Skeletal muscle tissue (tissue), 4 donors: ENCODE measurements around the gene WIZ. TPM values are rescaled to one million over a fixed set of nuclear protein-coding genes. Genes with fewer than 3 reads are reported as not detected.

ENCODE experiments used
- H3K27ac ChIP-seq: one replicate; pipeline ENCODE4 v1.7.0; 2013; ENCODE audit warnings: mild to moderate bottlenecking, low read depth, low read length, inconsistent platforms
- H3K27me3 ChIP-seq, 3 donors: one replicate each; pipeline ENCODE4 v1.7.0; 2013; ENCODE audit warnings: low read length in 3 of 3; ENCODE audit not compliant: control insufficient read depth in 3 of 3, insufficient read depth in 3 of 3
- H3K36me3 ChIP-seq, 3 donors: one replicate each; pipeline ENCODE4 v1.7.0; 2013; ENCODE audit warnings: low read length in 3 of 3; ENCODE audit not compliant: control insufficient read depth in 3 of 3, insufficient read depth in 3 of 3
- H3K4me1 ChIP-seq, 3 donors: one replicate each; pipeline ENCODE4 v1.7.0; 2013; ENCODE audit warnings: low read length in 3 of 3, mild to moderate bottlenecking in 3 of 3; ENCODE audit not compliant: control insufficient read depth in 3 of 3, insufficient read depth in 3 of 3
- H3K4me3 ChIP-seq, 3 donors: one replicate each; pipeline ENCODE4 v1.7.0; 2013; ENCODE audit warnings: low read length in 3 of 3
- H3K9ac ChIP-seq, 3 donors: one replicate each; pipeline ENCODE4 v1.7.0; 2013; ENCODE audit warnings: low read length in 3 of 3, mild to moderate bottlenecking in 3 of 3, moderate library complexity in 2 of 3, low read depth in 1 of 3
- H3K9me3 ChIP-seq, 3 donors: one replicate each; pipeline ENCODE4 v1.7.0; 2013; ENCODE audit warnings: low read length in 3 of 3; ENCODE audit not compliant: control insufficient read depth in 3 of 3
- total RNA-seq: library from RNA; depleted of rRNA; stranded (reverse); fragments of >200 nt; gene quantifications from one replicate; pipeline ENCODE4 v1.2.3, GENCODE V29; 2014
- donor health status: Osteomylitis.

Gene WIZ
- total RNA-seq, 1 donor from 2014 or later, result 3.7 TPM

- Histone ChIP-seq H3K27ac (peak overlapping the region; percentile 79), H3K9ac (peak overlapping the region in 2 of 3 donors; percentile 26 to 33), H3K9me3 (no peaks in the 10 kb centered on the region), H3K27me3 (no peaks in the 10 kb centered on the region), H3K4me1 (peaks cover 66 to 75% (median 67%) of the 10 kb centered on the region in 3 donors), H3K4me3 (no peak overlapping the region), H3K36me3 (peaks cover 36 to 43% (median 40%) of the 10 kb centered on the region in 3 donors)
Measured at GRCh38 chr19:15404780-15405211, 45.0 kb downstream of the WIZ start.

GRCh38 chr19:15404097-15404779, 45.5 kb downstream of the WIZ start:
- Histone ChIP-seq H3K4me3 (peak overlapping the region; percentile 3 to 13 (median 7)), H3K9ac (peak overlapping the region; percentile 26 to 66 (median 33)), H3K36me3 (peaks cover 37 to 43% (median 42%) of the 10 kb centered on the region in 3 donors), H3K27ac (peak overlapping the region; percentile 79), H3K9me3 (no peaks in the 10 kb centered on the region), H3K27me3 (no peaks in the 10 kb centered on the region), H3K4me1 (peaks cover 64 to 75% (median 68%) of the 10 kb centered on the region in 3 donors)

- H3K9ac ChIP-seq, result peak overlapping the region; percentile 2 to 66 (median 26)
- no peaks in the 10 kb centered on the region for H3K9me3 ChIP-seq
- peak overlapping the region; percentile 79 for H3K27ac ChIP-seq
- peaks cover 64 to 82% (median 71%) of the 10 kb centered on the region in 3 donors for H3K4me1 ChIP-seq
- H3K36me3 ChIP-seq, result peaks cover 47 to 53% (median 49%) of the 10 kb centered on the region in 3 donors
- H3K4me3 ChIP-seq, result peak overlapping the region; percentile 1 to 35 (median 3)
- no peaks in the 10 kb centered on the region for H3K27me3 ChIP-seq
Measured at GRCh38 chr19:15403151-15403531, 46.6 kb downstream of the WIZ start.

- peak overlapping the region; percentile 2 to 43 (median 26) for H3K9ac ChIP-seq
- H3K36me3 ChIP-seq, result peaks cover 52 to 58% (median 55%) of the 10 kb centered on the region in 3 donors
- peak overlapping the region; percentile 79 for H3K27ac ChIP-seq
- H3K4me3 ChIP-seq, result peak overlapping the region in 1 of 3 donors; percentile 35
- peaks cover 64 to 87% (median 71%) of the 10 kb centered on the region in 3 donors for H3K4me1 ChIP-seq
- no peaks in the 10 kb centered on the region for H3K27me3 ChIP-seq
- H3K9me3 ChIP-seq, result no peaks in the 10 kb centered on the region
Measured at GRCh38 chr19:15402411-15403150, 47.2 kb downstream of the WIZ start.

GRCh38 chr19:15401397-15401710, 48.4 kb downstream of the WIZ start:
- Histone ChIP-seq H3K36me3 (peaks cover 65 to 71% (median 67%) of the 10 kb centered on the region in 3 donors), H3K27me3 (no peaks in the 10 kb centered on the region), H3K9ac (peak overlapping the region in 1 of 3 donors; percentile 26), H3K4me1 (peaks cover 57 to 88% (median 63%) of the 10 kb centered on the region in 3 donors), H3K9me3 (no peaks in the 10 kb centered on the region), H3K4me3 (no peak overlapping the region), H3K27ac (peak overlapping the region; percentile 79)

- no peak overlapping the region for H3K27ac ChIP-seq
- H3K4me1 ChIP-seq, result peaks cover 54 to 84% (median 59%) of the 10 kb centered on the region in 3 donors
- peaks cover 69 to 73% (median 72%) of the 10 kb centered on the region in 3 donors for H3K36me3 ChIP-seq
Measured at GRCh38 chr19:15400521-15401396, 49.0 kb downstream of the WIZ start.

GRCh38 chr19:15399635-15400034, 50.1 kb downstream of the WIZ start:
- H3K4me3 ChIP-seq, result no peak overlapping the region
- peak overlapping the region in 1 of 3 donors; percentile 33 for H3K9ac ChIP-seq
- H3K27me3 ChIP-seq, result no peaks in the 10 kb centered on the region
- peaks cover 49 to 74% (median 52%) of the 10 kb centered on the region in 3 donors for H3K4me1 ChIP-seq
- no peaks in the 10 kb centered on the region for H3K9me3 ChIP-seq
- H3K27ac ChIP-seq, result peak overlapping the region; percentile 68
- H3K36me3 ChIP-seq, result peaks cover 70 to 79% (median 73%) of the 10 kb centered on the region in 3 donors

More at GRCh38 chr19:15400521-15401396, 49.0 kb downstream of the WIZ start:
- no peaks in the 10 kb centered on the region for H3K27me3 ChIP-seq
- H3K4me3 ChIP-seq, result no peak overlapping the region
- H3K9me3 ChIP-seq, result no peaks in the 10 kb centered on the region
- peak overlapping the region in 2 of 3 donors; percentile 8 to 20 for H3K9ac ChIP-seq

- Histone ChIP-seq H3K27ac (peak overlapping the region; percentile 68), H3K9me3 (no peaks in the 10 kb centered on the region), H3K9ac (no peak overlapping the region), H3K27me3 (no peaks in the 10 kb centered on the region), H3K4me1 (peaks cover 44 to 70% (median 48%) of the 10 kb centered on the region in 3 donors), H3K36me3 (peaks cover 74 to 81% (median 76%) of the 10 kb centered on the region in 3 donors), H3K4me3 (no peak overlapping the region)
Measured at GRCh38 chr19:15399234-15399515, 50.6 kb downstream of the WIZ start.

- no peak overlapping the region for H3K4me3 ChIP-seq
- H3K27ac ChIP-seq, result peak overlapping the region; percentile 68
- peaks cover 39 to 65% (median 43%) of the 10 kb centered on the region in 3 donors for H3K4me1 ChIP-seq
- H3K9ac ChIP-seq, result no peak overlapping the region
- no peaks in the 10 kb centered on the region for H3K9me3 ChIP-seq
- peaks cover 75 to 81% (median 78%) of the 10 kb centered on the region in 3 donors for H3K36me3 ChIP-seq
- H3K27me3 ChIP-seq, result no peaks in the 10 kb centered on the region
Measured at GRCh38 chr19:15398501-15399233, 51.1 kb downstream of the WIZ start.
